Lung (tissue), 12 donors: ENCODE data around the gene BRD2. TPM values are rescaled to one million over a fixed set of nuclear protein-coding genes. Genes with fewer than 3 reads are reported as not detected.

ENCODE experiments used
- ATAC-seq: fragments of 200-7000 bp; cut with Tn5 transposase; one replicate; pipeline ENCODE4 v1.9.1; 2020; ENCODE audit warnings: moderate number of reproducible peaks; ENCODE audit not compliant: insufficient read depth, low FRiP score
- DNase-seq, 3 donors: peaks; one replicate each; pipeline ENCODE4 v3.0.0-alpha.2; 2013 to 2017
- H3K27ac ChIP-seq, 2 donors: one replicate each; pipeline ENCODE4 v1.5.1; 2013; ENCODE audit warnings: mild to moderate bottlenecking in 2 of 2, moderate library complexity in 2 of 2, control low read depth in 1 of 2, inconsistent platforms in 1 of 2, low read depth in 1 of 2, low read length in 1 of 2
- H3K27me3 ChIP-seq, 3 donors: one replicate each; pipeline ENCODE4 v1.5.1; 2013; ENCODE audit warnings: low read length in 2 of 3; ENCODE audit not compliant: control insufficient read depth in 3 of 3, insufficient read depth in 3 of 3
- H3K36me3 ChIP-seq, 4 donors: one replicate each; pipeline ENCODE4 v1.5.1; 2013; ENCODE audit warnings: low read length in 4 of 4, mild to moderate bottlenecking in 1 of 4, moderate library complexity in 1 of 4; ENCODE audit not compliant: control insufficient read depth in 4 of 4, insufficient read depth in 4 of 4
- H3K4me1 ChIP-seq, 5 donors: one replicate each; pipeline ENCODE4 v1.5.1; 2013; ENCODE audit warnings: low read length in 5 of 5, mild to moderate bottlenecking in 2 of 5, moderate library complexity in 1 of 5; ENCODE audit not compliant: control insufficient read depth in 5 of 5, insufficient read depth in 5 of 5
- H3K4me3 ChIP-seq: one replicate; pipeline ENCODE4 v1.5.1; 2013; ENCODE audit warnings: mild to moderate bottlenecking, control low read depth, moderate library complexity
- H3K9ac ChIP-seq, 2 donors: one replicate each; pipeline ENCODE4 v1.5.1; 2013; ENCODE audit warnings: low read length in 2 of 2, control low read depth in 1 of 2; ENCODE audit not compliant: insufficient read depth in 1 of 2
- H3K9me3 ChIP-seq, 4 donors: one replicate each; pipeline ENCODE4 v1.5.1; 2013; ENCODE audit warnings: low read length in 3 of 4, mild to moderate bottlenecking in 1 of 4, moderate library complexity in 1 of 4; ENCODE audit not compliant: control insufficient read depth in 4 of 4, insufficient read depth in 3 of 4
- CTCF ChIP-seq: IDR thresholded peaks from 2 replicates; pipeline ENCODE4 v1.5.1; 2012; ENCODE audit warnings: mild to moderate bottlenecking; ENCODE audit errors: control extremely low read depth, extremely low read depth
- WGBS, 2 donors: extraction: QIAGEN DNeasy Blood & Tissue Kit; methylation state at CpG; one replicate each; pipeline ENCODE4 v1.1.7; 2013; 5-methylcytosine and 5-hydroxymethylcytosine counted together
- polyA plus RNA-seq, 2 donors: library from polyadenylated mRNA; stranded (reverse); fragments of 200-250 nt; gene quantifications; one replicate each; pipeline ENCODE4 v1.2.1, GENCODE V29; 2013
- total RNA-seq, 2 donors: library from RNA; depleted of rRNA in 1 of 2; stranded (reverse); fragments of >200 nt in 1 of 2; gene quantifications; one replicate each; pipeline ENCODE4 v1.2.1, GENCODE V29; 2014 to 2021
- donor health status: control.
- donor health status: control.
- donor health status: Bipolar disorder and iron deficiency.
- donor health status: healthy.
- donor health status: DM: yes; HTN: yes; CAD: no.

BRD2 gene
- total and polyA plus RNA-seq, 4 donors = 114 to 178 (median 148) TPM

GRCh38 chr6:32984622-32985389, 16.4 kb downstream of the BRD2 start:
- DNase-seq (peak; percentile 88 to 92 (median 88)), ATAC-seq (peak; percentile 83)
- Histone ChIP-seq H3K9ac (no peak overlapping the region), H3K4me1 (peaks cover 0 to 6% (median 0%) of the 10 kb centered on the region in 5 donors), H3K27ac (peak overlapping the region in 1 of 2 donors; percentile 13), H3K36me3 (peaks cover 10 to 22% (median 17%) of the 10 kb centered on the region in 4 donors), H3K4me3 (no peak overlapping the region), H3K27me3 (no peaks in the 10 kb centered on the region), H3K9me3 (no peaks in the 10 kb centered on the region)
- WGBS, 2 donors = 11% methylated on average over 9 of the region's 9 CpGs
- TF ChIP-seq CTCF = peak; percentile 94

- H3K4me3 ChIP-seq = no peak overlapping the region
- no peaks in the 10 kb centered on the region for H3K36me3 ChIP-seq
- no peaks in the 10 kb centered on the region for H3K4me1 ChIP-seq
- H3K9me3 ChIP-seq = no peaks in the 10 kb centered on the region
- H3K27me3 ChIP-seq = peaks cover 0 to 8% (median 5%) of the 10 kb centered on the region in 3 donors
- TF ChIP-seq CTCF = no peak
- DNase-seq (no peak), ATAC-seq (no peak)
- WGBS, 2 donors = 94 to 97% methylated on average over 1 of the region's 1 CpG
- no peak overlapping the region for H3K27ac ChIP-seq
- H3K9ac ChIP-seq = no peak overlapping the region
These were observed 21.0 kb downstream of the BRD2 start for GRCh38 chr6:32989368-32989767.

- Histone ChIP-seq H3K9me3 (no peaks in the 10 kb centered on the region), H3K27ac (no peak overlapping the region), H3K36me3 (no peaks in the 10 kb centered on the region), H3K4me1 (no peaks in the 10 kb centered on the region), H3K9ac (no peak overlapping the region), H3K4me3 (no peak overlapping the region), H3K27me3 (peaks cover 0 to 12% (median 8%) of the 10 kb centered on the region in 3 donors)
- DNase-seq (no peak), ATAC-seq (no peak)
- 69 to 70% methylated on average over 4 of the region's 4 CpGs for WGBS, 2 donors
- TF ChIP-seq CTCF = no peak
These were observed 23.6 kb downstream of the BRD2 start for GRCh38 chr6:32991972-32992371.
